ENCODE results near the gene PTMS.

PTMS gene

DNA sequence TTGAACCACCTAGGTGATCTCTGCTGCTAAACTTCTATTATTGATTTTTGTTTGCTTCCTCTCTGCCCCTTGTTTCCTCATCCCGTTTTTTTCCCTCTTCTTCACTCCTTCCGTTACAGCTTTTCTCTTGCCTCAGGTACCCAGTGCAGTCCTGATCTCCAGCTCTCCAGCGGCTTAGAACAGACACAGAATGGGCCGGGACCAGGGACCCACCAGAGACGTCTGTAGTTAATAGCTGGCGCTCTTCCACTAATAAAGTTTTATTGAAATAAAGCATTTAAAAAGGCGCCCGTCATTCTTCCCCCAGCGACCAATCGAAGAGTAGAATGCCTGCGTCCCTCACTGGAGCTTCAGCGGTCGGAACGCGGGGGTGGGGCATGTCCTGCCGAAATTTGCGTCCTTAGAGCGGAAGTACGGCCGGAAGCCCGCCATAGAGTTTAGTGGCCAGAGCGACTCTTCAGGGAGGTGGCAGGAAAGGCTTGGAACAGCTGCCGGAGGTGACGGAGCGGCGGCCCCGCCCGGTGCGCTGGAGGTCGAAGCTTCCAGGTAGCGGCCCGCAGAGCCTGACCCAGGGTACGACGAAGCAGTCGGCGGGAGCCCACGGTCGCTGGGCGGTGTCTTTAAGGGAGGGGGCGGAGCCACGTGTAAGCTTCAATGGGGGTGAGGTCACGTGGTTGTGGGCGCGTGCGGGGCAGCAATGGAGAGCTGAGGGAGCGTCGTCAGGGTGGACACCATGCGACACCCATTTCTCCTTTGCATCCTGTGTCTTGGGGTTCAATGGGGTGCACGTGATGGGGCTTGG is 42.4 kb upstream of the PTMS start, which contains the start of gene COPS7A (continued):
- TF ChIP-seq, protein P1, sequence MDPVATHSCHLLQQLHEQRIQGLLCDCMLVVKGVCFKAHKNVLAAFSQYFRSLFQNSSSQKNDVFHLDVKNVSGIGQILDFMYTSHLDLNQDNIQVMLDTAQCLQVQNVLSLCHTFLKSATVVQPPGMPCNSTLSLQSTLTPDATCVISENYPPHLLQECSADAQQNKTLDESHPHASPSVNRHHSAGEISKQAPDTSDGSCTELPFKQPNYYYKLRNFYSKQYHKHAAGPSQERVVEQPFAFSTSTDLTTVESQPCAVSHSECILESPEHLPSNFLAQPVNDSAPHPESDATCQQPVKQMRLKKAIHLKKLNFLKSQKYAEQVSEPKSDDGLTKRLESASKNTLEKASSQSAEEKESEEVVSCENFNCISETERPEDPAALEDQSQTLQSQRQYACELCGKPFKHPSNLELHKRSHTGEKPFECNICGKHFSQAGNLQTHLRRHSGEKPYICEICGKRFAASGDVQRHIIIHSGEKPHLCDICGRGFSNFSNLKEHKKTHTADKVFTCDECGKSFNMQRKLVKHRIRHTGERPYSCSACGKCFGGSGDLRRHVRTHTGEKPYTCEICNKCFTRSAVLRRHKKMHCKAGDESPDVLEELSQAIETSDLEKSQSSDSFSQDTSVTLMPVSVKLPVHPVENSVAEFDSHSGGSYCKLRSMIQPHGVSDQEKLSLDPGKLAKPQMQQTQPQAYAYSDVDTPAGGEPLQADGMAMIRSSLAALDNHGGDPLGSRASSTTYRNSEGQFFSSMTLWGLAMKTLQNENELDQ (tag by site-specific recombination; IDR thresholded peaks at IDR 0.05; ENCODE audit: low read depth): no peak
- no peak; the same call in 1 of the 2 replicates for TF ChIP-seq ZNF558 (tag by site-specific recombination; IDR thresholded peaks at IDR 0.05)
- TF ChIP-seq, protein P2, sequence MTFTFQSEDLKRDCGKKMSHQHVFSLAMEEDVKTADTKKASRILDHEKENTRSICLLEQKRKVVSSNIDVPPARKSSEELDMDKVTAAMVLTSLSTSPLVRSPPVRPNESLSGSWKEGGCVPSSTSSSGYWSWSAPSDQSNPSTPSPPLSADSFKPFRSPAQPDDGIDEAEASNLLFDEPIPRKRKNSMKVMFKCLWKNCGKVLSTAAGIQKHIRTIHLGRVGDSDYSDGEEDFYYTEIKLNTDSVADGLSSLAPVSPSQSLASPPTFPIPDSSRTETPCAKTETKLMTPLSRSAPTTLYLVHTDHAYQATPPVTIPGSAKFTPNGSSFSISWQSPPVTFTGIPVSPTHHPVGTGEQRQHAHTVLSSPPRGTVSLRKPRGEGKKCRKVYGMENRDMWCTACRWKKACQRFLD (tag by site-specific recombination; IDR thresholded peaks at IDR 0.05): no peak
- TF ChIP-seq MEIS1 (CRISPR knock-in tag; IDR thresholded peaks at IDR 0.05; ENCODE audit: borderline replicate concordance): no peak
- TF ChIP-seq, protein P3, sequence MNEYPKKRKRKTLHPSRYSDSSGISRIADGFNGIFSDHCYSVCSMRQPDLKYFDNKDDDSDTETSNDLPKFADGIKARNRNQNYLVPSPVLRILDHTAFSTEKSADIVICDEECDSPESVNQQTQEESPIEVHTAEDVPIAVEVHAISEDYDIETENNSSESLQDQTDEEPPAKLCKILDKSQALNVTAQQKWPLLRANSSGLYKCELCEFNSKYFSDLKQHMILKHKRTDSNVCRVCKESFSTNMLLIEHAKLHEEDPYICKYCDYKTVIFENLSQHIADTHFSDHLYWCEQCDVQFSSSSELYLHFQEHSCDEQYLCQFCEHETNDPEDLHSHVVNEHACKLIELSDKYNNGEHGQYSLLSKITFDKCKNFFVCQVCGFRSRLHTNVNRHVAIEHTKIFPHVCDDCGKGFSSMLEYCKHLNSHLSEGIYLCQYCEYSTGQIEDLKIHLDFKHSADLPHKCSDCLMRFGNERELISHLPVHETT (tag by site-specific recombination; IDR thresholded peaks at IDR 0.05): peak; percentile 70
- peak; percentile 80 for TF ChIP-seq EGR2 (tag by site-specific recombination; IDR thresholded peaks at IDR 0.05; ENCODE audit: low read depth)
- TF ChIP-seq, protein P4, sequence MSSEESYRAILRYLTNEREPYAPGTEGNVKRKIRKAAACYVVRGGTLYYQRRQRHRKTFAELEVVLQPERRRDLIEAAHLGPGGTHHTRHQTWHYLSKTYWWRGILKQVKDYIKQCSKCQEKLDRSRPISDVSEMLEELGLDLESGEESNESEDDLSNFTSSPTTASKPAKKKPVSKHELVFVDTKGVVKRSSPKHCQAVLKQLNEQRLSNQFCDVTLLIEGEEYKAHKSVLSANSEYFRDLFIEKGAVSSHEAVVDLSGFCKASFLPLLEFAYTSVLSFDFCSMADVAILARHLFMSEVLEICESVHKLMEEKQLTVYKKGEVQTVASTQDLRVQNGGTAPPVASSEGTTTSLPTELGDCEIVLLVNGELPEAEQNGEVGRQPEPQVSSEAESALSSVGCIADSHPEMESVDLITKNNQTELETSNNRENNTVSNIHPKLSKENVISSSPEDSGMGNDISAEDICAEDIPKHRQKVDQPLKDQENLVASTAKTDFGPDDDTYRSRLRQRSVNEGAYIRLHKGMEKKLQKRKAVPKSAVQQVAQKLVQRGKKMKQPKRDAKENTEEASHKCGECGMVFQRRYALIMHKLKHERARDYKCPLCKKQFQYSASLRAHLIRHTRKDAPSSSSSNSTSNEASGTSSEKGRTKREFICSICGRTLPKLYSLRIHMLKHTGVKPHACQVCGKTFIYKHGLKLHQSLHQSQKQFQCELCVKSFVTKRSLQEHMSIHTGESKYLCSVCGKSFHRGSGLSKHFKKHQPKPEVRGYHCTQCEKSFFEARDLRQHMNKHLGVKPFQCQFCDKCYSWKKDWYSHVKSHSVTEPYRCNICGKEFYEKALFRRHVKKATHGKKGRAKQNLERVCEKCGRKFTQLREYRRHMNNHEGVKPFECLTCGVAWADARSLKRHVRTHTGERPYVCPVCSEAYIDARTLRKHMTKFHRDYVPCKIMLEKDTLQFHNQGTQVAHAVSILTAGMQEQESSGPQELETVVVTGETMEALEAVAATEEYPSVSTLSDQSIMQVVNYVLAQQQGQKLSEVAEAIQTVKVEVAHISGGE (tag by site-specific recombination; conservative IDR thresholded peaks at IDR 0.05; ENCODE audit: low read depth): peak; percentile 96
- TF ChIP-seq ZNF510 (tag by site-specific recombination; IDR thresholded peaks at IDR 0.05; ENCODE audit: insufficient replicate concordance): no peak
- TF ChIP-seq ZSCAN23 (tag by site-specific recombination; IDR thresholded peaks at IDR 0.05): no peak
- TF ChIP-seq, protein P5, sequence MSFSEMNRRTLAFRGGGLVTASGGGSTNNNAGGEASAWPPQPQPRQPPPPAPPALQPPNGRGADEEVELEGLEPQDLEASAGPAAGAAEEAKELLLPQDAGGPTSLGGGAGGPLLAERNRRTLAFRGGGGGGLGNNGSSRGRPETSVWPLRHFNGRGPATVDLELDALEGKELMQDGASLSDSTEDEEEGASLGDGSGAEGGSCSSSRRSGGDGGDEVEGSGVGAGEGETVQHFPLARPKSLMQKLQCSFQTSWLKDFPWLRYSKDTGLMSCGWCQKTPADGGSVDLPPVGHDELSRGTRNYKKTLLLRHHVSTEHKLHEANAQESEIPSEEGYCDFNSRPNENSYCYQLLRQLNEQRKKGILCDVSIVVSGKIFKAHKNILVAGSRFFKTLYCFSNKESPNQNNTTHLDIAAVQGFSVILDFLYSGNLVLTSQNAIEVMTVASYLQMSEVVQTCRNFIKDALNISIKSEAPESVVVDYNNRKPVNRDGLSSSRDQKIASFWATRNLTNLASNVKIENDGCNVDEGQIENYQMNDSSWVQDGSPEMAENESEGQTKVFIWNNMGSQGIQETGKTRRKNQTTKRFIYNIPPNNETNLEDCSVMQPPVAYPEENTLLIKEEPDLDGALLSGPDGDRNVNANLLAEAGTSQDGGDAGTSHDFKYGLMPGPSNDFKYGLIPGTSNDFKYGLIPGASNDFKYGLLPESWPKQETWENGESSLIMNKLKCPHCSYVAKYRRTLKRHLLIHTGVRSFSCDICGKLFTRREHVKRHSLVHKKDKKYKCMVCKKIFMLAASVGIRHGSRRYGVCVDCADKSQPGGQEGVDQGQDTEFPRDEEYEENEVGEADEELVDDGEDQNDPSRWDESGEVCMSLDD (tag by site-specific recombination; IDR thresholded peaks at IDR 0.05): peak; percentile 87
- no peak for TF ChIP-seq ZNF624 (tag by site-specific recombination; IDR thresholded peaks at IDR 0.05)
- TF ChIP-seq ZNF837 (tag by site-specific recombination; IDR thresholded peaks at IDR 0.05): no peak
- TF ChIP-seq ZNF701 (tag by site-specific recombination; IDR thresholded peaks at IDR 0.05): no peak
- TF ChIP-seq, protein P6, sequence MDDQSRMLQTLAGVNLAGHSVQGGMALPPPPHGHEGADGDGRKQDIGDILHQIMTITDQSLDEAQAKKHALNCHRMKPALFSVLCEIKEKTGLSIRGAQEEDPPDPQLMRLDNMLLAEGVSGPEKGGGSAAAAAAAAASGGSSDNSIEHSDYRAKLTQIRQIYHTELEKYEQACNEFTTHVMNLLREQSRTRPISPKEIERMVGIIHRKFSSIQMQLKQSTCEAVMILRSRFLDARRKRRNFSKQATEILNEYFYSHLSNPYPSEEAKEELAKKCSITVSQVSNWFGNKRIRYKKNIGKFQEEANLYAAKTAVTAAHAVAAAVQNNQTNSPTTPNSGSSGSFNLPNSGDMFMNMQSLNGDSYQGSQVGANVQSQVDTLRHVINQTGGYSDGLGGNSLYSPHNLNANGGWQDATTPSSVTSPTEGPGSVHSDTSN (CRISPR knock-in tag; IDR thresholded peaks at IDR 0.05): 0 out of 2 replicates have a peak, but pooled peaks have one; percentile 55
- peak; percentile 92 for TF ChIP-seq ZNF366 (tag by site-specific recombination; conservative IDR thresholded peaks at IDR 0.05)
- TF ChIP-seq KLF8 (tag by site-specific recombination; IDR thresholded peaks at IDR 0.05): peak; percentile 97
- peak; percentile 84 for TF ChIP-seq TRIM28 (IDR thresholded peaks at IDR 0.05; ENCODE audit: borderline replicate concordance, low read length)
- TF ChIP-seq ZNF529 (tag by site-specific recombination; IDR thresholded peaks at IDR 0.05; ENCODE audit: insufficient replicate concordance): no peak
- TF ChIP-seq ZBTB7A (tag by site-specific recombination; IDR thresholded peaks at IDR 0.05; ENCODE audit: low read depth): peak; percentile 64; the same call in 1 of the 2 replicates
- TF ChIP-seq, protein P7, sequence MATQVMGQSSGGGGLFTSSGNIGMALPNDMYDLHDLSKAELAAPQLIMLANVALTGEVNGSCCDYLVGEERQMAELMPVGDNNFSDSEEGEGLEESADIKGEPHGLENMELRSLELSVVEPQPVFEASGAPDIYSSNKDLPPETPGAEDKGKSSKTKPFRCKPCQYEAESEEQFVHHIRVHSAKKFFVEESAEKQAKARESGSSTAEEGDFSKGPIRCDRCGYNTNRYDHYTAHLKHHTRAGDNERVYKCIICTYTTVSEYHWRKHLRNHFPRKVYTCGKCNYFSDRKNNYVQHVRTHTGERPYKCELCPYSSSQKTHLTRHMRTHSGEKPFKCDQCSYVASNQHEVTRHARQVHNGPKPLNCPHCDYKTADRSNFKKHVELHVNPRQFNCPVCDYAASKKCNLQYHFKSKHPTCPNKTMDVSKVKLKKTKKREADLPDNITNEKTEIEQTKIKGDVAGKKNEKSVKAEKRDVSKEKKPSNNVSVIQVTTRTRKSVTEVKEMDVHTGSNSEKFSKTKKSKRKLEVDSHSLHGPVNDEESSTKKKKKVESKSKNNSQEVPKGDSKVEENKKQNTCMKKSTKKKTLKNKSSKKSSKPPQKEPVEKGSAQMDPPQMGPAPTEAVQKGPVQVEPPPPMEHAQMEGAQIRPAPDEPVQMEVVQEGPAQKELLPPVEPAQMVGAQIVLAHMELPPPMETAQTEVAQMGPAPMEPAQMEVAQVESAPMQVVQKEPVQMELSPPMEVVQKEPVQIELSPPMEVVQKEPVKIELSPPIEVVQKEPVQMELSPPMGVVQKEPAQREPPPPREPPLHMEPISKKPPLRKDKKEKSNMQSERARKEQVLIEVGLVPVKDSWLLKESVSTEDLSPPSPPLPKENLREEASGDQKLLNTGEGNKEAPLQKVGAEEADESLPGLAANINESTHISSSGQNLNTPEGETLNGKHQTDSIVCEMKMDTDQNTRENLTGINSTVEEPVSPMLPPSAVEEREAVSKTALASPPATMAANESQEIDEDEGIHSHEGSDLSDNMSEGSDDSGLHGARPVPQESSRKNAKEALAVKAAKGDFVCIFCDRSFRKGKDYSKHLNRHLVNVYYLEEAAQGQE (tag by site-specific recombination; IDR thresholded peaks at IDR 0.05): peak; percentile 22; the same call in 1 of the 2 replicates
- TF ChIP-seq ZNF169 (tag by site-specific recombination; IDR thresholded peaks at IDR 0.05): no peak
- peak; percentile 89 for TF ChIP-seq ZBTB21 (tag by site-specific recombination; IDR thresholded peaks at IDR 0.05)
